ENCODE data around the gene RAB3GAP2. TPM values are rescaled to one million over a fixed set of nuclear protein-coding genes. Genes with fewer than 3 reads are reported as not detected.
"Not testable (repeated sequence)": the region's sequence is repeated elsewhere in the genome, so short reads cannot be mapped to it uniquely, and the experiment has no call there.

RAB3GAP2 gene
- total RNA-seq, 4 donors from 2014 or later, result 23.6 to 33.8 (median 27.7) TPM

GRCh38 chr1:220241072-220241663 is 31.1 kb downstream of the RAB3GAP2 start:
- Histone ChIP-seq H3K9me3 (no peaks in the 10 kb centered on the region), H3K27me3 (no peaks in the 10 kb centered on the region), H3K36me3 (no peaks in the 10 kb centered on the region), H3K4me1 (peaks cover 0 to 3% (median 0%) of the 10 kb centered on the region in 4 donors), H3K4me3 (no peak overlapping the region), H3K27ac (no peak overlapping the region)
- no peak for DNase-seq
- TF ChIP-seq, protein P1, sequence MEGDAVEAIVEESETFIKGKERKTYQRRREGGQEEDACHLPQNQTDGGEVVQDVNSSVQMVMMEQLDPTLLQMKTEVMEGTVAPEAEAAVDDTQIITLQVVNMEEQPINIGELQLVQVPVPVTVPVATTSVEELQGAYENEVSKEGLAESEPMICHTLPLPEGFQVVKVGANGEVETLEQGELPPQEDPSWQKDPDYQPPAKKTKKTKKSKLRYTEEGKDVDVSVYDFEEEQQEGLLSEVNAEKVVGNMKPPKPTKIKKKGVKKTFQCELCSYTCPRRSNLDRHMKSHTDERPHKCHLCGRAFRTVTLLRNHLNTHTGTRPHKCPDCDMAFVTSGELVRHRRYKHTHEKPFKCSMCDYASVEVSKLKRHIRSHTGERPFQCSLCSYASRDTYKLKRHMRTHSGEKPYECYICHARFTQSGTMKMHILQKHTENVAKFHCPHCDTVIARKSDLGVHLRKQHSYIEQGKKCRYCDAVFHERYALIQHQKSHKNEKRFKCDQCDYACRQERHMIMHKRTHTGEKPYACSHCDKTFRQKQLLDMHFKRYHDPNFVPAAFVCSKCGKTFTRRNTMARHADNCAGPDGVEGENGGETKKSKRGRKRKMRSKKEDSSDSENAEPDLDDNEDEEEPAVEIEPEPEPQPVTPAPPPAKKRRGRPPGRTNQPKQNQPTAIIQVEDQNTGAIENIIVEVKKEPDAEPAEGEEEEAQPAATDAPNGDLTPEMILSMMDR (IDR thresholded peaks at IDR 0.05), result no peak
- no peak for TF ChIP-seq POLR2A (IDR thresholded peaks at IDR 0.05)

DNA sequence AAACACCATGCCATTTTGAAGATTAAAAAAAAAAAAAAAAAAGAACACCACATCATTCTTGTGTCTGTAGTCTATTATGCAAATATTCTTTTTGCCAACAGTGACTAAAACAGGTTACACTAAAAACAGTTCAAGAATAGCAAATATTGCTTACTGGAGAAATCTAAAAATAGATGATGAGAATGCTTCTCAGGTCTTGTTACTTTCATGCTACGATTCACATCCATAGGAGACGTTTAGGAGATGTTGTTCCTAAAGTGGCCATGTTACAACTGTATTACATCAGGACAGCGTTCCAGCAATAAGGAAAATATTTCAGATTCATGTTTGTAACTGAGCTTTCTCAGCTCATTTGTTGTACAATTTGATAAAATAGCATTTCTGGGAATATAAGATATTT is 32.3 kb downstream of the RAB3GAP2 start:
- Histone ChIP-seq H3K27me3 (no peaks in the 10 kb centered on the region), H3K36me3 (no peaks in the 10 kb centered on the region), H3K4me1 (peaks cover 0 to 3% (median 0%) of the 10 kb centered on the region in 4 donors), H3K4me3 (no peak overlapping the region), H3K9me3 (no peaks in the 10 kb centered on the region), H3K27ac (no peak overlapping the region)
- TF ChIP-seq, protein P1 (IDR thresholded peaks at IDR 0.05), result no peak
- TF ChIP-seq POLR2A (IDR thresholded peaks at IDR 0.05), result no peak
- DNase-seq, result no peak

GRCh38 chr1:220239213-220239612 is 33.0 kb downstream of the RAB3GAP2 start:
- TF ChIP-seq, protein P1 (IDR thresholded peaks at IDR 0.05), result no peak
- TF ChIP-seq POLR2A (IDR thresholded peaks at IDR 0.05), result no peak
- Histone ChIP-seq H3K4me1 (peaks cover 0 to 3% (median 0%) of the 10 kb centered on the region in 4 donors), H3K27ac (no peak overlapping the region), H3K36me3 (no peaks in the 10 kb centered on the region), H3K9me3 (no peaks in the 10 kb centered on the region), H3K4me3 (no peak overlapping the region), H3K27me3 (no peaks in the 10 kb centered on the region)
- no peak for DNase-seq

GRCh38 chr1:220236278-220236677 is 36.0 kb downstream of the RAB3GAP2 start:
- H3K9me3 ChIP-seq, H3K27me3 ChIP-seq, DNase-seq, H3K27ac ChIP-seq, H3K36me3 ChIP-seq, H3K4me3 ChIP-seq, H3K4me1 ChIP-seq: not testable (repeated sequence)

DNA sequence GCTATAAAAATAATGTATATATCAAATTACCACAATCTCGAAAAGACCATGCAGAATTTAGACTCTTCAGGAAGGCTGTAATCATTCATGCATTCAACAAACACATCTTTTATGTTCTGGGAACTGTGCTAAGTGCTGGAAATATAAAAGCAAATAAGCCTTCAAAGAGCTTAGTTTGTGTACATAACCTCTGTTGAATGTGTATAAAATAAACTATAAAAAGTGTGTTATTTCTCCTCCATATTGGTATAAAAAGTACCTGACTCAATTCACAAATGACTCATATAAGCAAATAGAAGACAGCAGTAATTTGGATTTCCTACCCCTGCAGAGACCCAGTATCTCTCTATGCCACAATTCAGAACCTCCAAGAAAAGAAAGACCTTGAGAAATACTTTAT is 36.8 kb downstream of the RAB3GAP2 start:
- Histone ChIP-seq H3K27me3 (no peaks in the 10 kb centered on the region), H3K9me3 (no peaks in the 10 kb centered on the region), H3K4me3 (no peak overlapping the region), H3K36me3 (peaks cover 0 to 7% (median 0%) of the 10 kb centered on the region in 3 donors), H3K4me1 (no peaks in the 10 kb centered on the region), H3K27ac (no peak overlapping the region)
- DNase-seq, result no peak
- TF ChIP-seq POLR2A (IDR thresholded peaks at IDR 0.05), result no peak
- TF ChIP-seq, protein P1 (IDR thresholded peaks at IDR 0.05), result no peak

- TF ChIP-seq POLR2A (IDR thresholded peaks at IDR 0.05), result no peak
- TF ChIP-seq, protein P1 (IDR thresholded peaks at IDR 0.05), result no peak
- no peaks in the 10 kb centered on the region for H3K4me1 ChIP-seq
- H3K36me3 ChIP-seq, result peaks cover 0 to 7% (median 0%) of the 10 kb centered on the region in 3 donors
- no peak overlapping the region for H3K27ac ChIP-seq
- no peak for DNase-seq
- H3K27me3 ChIP-seq, result no peaks in the 10 kb centered on the region
- no peaks in the 10 kb centered on the region for H3K9me3 ChIP-seq
- no peak overlapping the region for H3K4me3 ChIP-seq
Measured at GRCh38 chr1:220233927-220234326, 38.3 kb downstream of the RAB3GAP2 start.
